Neural crest cell (in vitro differentiated cells): Measurements from ENCODE around the gene RIOK3. TPM values are rescaled to one million over a fixed set of nuclear protein-coding genes. Genes with fewer than 3 reads are reported as not detected.

Source experiments
- DNase-seq: peaks from one replicate; pipeline ENCODE4 v3.0.0; 2021; ENCODE audit warnings: low read depth, mixed read lengths, low spot score
- H3K27ac Mint-ChIP-seq: one replicate; pipeline ENCODE4 v1.8.0; 2021; ENCODE audit warnings: mild to moderate bottlenecking, mixed read lengths; ENCODE audit not compliant: unreplicated experiment
- H3K27me3 Mint-ChIP-seq: 2 replicates; pipeline ENCODE4 v1.8.0; 2021; ENCODE audit warnings: low read depth, mild to moderate bottlenecking, mixed read lengths
- H3K36me3 Mint-ChIP-seq: 2 replicates; pipeline ENCODE4 v1.8.0; 2021; ENCODE audit warnings: low read depth, mild to moderate bottlenecking, mixed read lengths
- H3K4me1 Mint-ChIP-seq: 2 replicates; pipeline ENCODE4 v1.8.0; 2021; ENCODE audit warnings: mixed read lengths
- H3K4me3 Mint-ChIP-seq: one replicate; pipeline ENCODE4 v1.8.0; 2021; ENCODE audit warnings: mild to moderate bottlenecking, mixed read lengths
- H3K9me3 Mint-ChIP-seq: 2 replicates; pipeline ENCODE4 v1.8.0; 2021; ENCODE audit warnings: mixed read lengths
- total RNA-seq: library from RNA; stranded (reverse); gene quantifications from 2 replicates; pipeline ENCODE4 v1.2.1, GENCODE V29; 2021
- TF ChIP-seq, protein P1 (sequence below): fragments of 200-600 bp; sonication (generic); conservative IDR thresholded peaks from 2 replicates; pipeline ENCODE4 v1.5.0; 2021; ENCODE audit warnings: antibody characterized with exemption, mild to moderate bottlenecking

The RIOK3 gene
- total RNA-seq, 1 donor from 2014 or later: 39.4 TPM

DNA sequence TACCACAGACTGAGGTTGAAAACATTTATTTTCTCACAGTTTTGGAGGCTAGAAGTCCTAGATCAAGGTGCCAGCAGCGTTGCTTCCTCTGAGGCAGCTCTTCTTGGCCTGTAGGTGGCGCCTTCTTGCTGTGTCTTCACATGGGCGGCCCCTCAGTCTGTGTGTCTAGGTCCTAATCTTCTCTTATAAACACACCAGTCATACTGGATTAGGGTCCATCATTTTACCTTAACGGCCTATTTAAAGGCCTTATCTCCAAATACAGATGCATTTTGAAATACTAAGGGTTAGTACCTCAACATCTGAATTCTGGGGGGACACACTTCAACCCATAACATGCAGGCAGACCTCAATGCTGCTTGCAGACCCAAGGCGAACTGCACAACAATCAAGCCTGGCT lies 45.8 kb downstream of the RIOK3 start:
- Mint-ChIP-seq H3K4me3 (peak overlapping the region; percentile 68), H3K27ac (no peak overlapping the region), H3K4me1 (peaks cover 32% of the 10 kb centered on the region), H3K9me3 (no peaks in the 10 kb centered on the region), H3K36me3 (no peaks in the 10 kb centered on the region), H3K27me3 (peaks cover 2% of the 10 kb centered on the region)
- DNase-seq: peak; percentile 68
- TF ChIP-seq, protein P1, sequence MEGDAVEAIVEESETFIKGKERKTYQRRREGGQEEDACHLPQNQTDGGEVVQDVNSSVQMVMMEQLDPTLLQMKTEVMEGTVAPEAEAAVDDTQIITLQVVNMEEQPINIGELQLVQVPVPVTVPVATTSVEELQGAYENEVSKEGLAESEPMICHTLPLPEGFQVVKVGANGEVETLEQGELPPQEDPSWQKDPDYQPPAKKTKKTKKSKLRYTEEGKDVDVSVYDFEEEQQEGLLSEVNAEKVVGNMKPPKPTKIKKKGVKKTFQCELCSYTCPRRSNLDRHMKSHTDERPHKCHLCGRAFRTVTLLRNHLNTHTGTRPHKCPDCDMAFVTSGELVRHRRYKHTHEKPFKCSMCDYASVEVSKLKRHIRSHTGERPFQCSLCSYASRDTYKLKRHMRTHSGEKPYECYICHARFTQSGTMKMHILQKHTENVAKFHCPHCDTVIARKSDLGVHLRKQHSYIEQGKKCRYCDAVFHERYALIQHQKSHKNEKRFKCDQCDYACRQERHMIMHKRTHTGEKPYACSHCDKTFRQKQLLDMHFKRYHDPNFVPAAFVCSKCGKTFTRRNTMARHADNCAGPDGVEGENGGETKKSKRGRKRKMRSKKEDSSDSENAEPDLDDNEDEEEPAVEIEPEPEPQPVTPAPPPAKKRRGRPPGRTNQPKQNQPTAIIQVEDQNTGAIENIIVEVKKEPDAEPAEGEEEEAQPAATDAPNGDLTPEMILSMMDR: peak; percentile 82

DNA sequence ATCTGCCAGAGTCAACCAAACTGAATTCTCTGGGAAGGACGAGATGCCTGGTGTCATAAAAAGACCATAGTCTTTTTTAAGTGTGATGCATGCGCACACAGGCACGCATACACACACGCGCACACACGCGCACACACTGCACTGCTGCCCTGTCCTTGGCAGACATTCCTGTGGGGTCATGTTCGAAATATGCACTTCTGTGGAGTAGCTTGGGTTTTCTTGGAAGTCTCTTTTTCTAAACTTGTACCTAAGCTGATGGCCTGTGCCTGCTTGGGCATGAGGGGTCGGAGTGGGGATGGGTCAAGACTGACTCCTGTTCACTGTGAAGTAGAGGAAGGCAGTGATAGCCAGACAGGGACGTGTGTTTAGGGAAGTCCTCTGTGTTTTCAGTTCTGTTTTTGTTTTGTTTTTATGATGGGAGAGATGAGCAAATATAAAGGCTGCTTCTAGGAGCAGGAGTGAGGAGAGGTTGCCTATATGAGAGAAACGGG lies 46.2 kb downstream of the RIOK3 start:
- peaks cover 37% of the 10 kb centered on the region for H3K4me1 Mint-ChIP-seq

DNA sequence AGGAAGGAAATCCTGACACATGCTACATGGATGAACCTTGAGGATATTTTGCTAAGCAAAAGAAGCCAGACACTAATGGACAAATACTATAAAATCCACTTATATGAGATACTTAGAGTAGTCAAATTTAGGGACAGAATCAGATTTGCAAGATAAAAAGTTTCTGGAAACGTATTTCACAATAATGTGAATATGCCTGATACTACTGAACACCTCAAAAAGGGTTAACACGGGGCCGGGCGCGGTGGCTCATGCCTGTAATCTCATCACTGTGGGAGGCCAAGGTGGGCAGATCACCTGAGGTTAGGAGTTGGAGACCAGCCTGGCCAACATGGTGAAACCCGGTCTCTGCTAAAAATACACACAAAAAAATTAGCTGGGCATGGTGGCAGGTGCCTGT lies 48.5 kb downstream of the RIOK3 start:
- peak overlapping the region; percentile 90 for H3K4me3 Mint-ChIP-seq
- no peak overlapping the region for H3K27ac Mint-ChIP-seq
- H3K27me3 Mint-ChIP-seq: peaks cover 5% of the 10 kb centered on the region
- H3K36me3 Mint-ChIP-seq: peaks cover 3% of the 10 kb centered on the region
- H3K4me1 Mint-ChIP-seq: peaks cover 33% of the 10 kb centered on the region
- no peaks in the 10 kb centered on the region for H3K9me3 Mint-ChIP-seq
- DNase-seq: no peak
- TF ChIP-seq, protein P1: no peak

More for the DNA sequence above, 46.2 kb downstream of the RIOK3 start:
- no peaks in the 10 kb centered on the region for H3K36me3 Mint-ChIP-seq
- TF ChIP-seq, protein P1: no peak
- H3K4me3 Mint-ChIP-seq: peak overlapping the region; percentile 17
- DNase-seq: no peak
- no peaks in the 10 kb centered on the region for H3K9me3 Mint-ChIP-seq
- no peak overlapping the region for H3K27ac Mint-ChIP-seq
- peaks cover 5% of the 10 kb centered on the region for H3K27me3 Mint-ChIP-seq

DNA sequence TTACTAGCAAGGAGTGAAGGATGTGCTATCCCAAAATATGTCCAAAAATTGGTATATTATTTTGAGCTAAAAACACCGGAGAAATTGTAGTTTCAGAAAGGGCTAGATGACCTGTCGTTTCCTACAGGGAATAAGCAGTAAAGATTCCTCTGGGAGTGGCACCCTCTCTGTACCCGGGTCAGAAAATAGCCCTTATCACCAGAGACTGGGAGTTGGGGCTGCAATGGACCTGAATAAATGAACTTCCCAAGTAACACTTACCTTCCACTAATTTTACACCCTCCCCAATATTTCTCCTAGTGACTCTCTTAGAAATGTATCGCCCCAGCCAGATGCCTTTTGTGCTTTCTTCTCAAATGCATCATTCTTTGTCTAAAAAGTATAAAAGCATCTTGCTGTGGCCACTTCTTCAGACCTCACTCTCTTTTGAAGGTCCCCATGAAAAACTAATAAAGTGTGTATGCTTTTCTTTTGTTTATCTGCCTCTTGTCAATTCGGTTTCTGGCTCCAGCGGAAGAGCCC lies 49.5 kb downstream of the RIOK3 start:
- Mint-ChIP-seq H3K27ac (peak overlapping the region; percentile 48), H3K4me3 (peak overlapping the region; percentile 90), H3K27me3 (peaks cover 5% of the 10 kb centered on the region), H3K9me3 (no peaks in the 10 kb centered on the region), H3K36me3 (peaks cover 5% of the 10 kb centered on the region), H3K4me1 (peaks cover 33% of the 10 kb centered on the region)
- TF ChIP-seq, protein P1: no peak
- DNase-seq: no peak

DNA sequence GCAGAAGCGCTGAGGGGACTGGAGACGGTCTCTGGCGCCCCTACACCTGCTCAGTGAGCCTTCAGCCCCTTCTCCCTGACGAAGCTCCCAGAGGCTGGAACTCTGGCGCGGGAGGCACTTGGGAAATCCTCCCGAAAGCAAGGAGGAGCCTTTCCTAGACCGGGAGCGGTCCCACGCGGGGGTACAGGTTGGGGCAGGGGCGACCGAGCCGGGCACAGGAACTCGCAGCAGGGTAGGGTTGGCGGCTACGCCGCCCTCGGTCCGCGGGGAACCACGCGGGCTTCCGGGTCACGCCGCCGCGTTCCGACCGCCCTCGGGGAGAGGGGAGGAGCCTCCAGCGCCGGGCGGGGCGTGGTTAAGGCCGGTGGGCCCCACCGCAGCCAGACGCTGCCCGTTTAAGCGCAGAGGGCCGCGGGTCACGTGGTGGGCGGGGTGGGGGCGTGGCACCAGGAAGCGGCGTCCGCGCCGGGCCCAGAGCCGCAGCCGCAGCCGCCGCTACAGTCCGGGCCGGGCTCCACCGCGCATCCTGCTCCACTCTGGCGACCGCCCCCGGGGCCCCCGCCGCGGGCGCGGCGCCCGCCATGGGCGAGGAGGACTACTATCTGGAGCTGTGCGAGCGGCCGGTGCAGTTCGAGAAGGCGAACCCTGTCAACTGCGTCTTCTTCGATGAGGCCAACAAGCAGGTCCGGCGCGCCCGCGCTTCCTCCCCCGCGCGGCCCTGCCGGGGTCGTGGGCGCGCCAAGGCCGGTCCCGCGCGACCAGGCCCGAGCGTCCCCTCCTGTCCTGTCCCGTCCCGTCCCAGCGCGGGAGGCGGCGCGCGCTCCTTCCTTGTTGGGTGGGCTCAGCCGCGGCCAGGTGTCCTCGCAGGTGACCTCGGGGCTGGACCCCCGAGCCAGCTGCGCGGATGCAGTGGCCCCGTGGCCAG lies 50.2 kb downstream of the RIOK3 start, which contains the start of gene RMC1:
RMC1 (plus strand) TSS at position 474 of the 925 bp plus-strand sequence; CDS start at position 582, 108 bp downstream.
- TF ChIP-seq, protein P1: no peak
- peaks cover 5% of the 10 kb centered on the region for H3K36me3 Mint-ChIP-seq
- DNase-seq: peak; percentile 92
- peak within 1 kb of the TSS; percentile 92 for H3K4me3 Mint-ChIP-seq
- no peaks in the 10 kb centered on the region for H3K9me3 Mint-ChIP-seq
- peak within 1 kb of the TSS; percentile 48 for H3K27ac Mint-ChIP-seq
- H3K4me1 Mint-ChIP-seq: peaks cover 33% of the 10 kb centered on the region
- H3K27me3 Mint-ChIP-seq: peaks cover 5% of the 10 kb centered on the region
